ENCODE measurements around the gene TNIP2. TPM values are rescaled to one million over a fixed set of nuclear protein-coding genes. Genes with fewer than 3 reads are reported as not detected.
A peak's percentile ranks its signal among the peaks of the same experiment; 100 is the strongest.

TNIP2 gene
- total and polyA plus RNA-seq, 4 donors: 10.5 to 20.7 (median 13.5) TPM

GRCh38 chr4:2698504-2698903 is 57.6 kb downstream of the TNIP2 start:
- H3K9me3 ChIP-seq (ENCODE audit: control insufficient read depth in 4 of 4, low read length in 3 of 4): no peaks in the 10 kb centered on the region
- H3K27me3 ChIP-seq (ENCODE audit: control insufficient read depth in 4 of 4, insufficient read depth in 4 of 4, low read length in 3 of 4): no peaks in the 10 kb centered on the region
- no peak overlapping the region for H3K4me3 ChIP-seq (ENCODE audit: low read depth in 1 of 3, low read length in 3 of 3)
- no peak for DNase-seq (ENCODE audit: low spot score)
- TF ChIP-seq EGR1 (IDR thresholded peaks at IDR 0.05; ENCODE audit: low read depth in 2 of 2) (no peak), HNF4G (IDR thresholded peaks at IDR 0.05) (no peak), HNF4A (conservative IDR thresholded peaks at IDR 0.05) (no peak), JUND (IDR thresholded peaks at IDR 0.05) (no peak), RAD21 (IDR thresholded peaks at IDR 0.05) (no peak)
- peaks cover 5 to 15% (median 10%) of the 10 kb centered on the region in 4 donors for H3K4me1 ChIP-seq (ENCODE audit: control insufficient read depth in 4 of 4, insufficient read depth in 4 of 4, low read length in 3 of 4)
- WGBS: 93% methylated on average over 1 of the region's 1 CpG
- no peak overlapping the region for H3K27ac ChIP-seq (ENCODE audit: low read depth in 1 of 2, low read length in 2 of 2)
- peaks cover 9 to 66% (median 48%) of the 10 kb centered on the region in 4 donors for H3K36me3 ChIP-seq (ENCODE audit: control insufficient read depth in 4 of 4, insufficient read depth in 3 of 4, low read depth in 1 of 4, low read length in 3 of 4)
- no peak overlapping the region for H3K9ac ChIP-seq (ENCODE audit: low read depth in 1 of 2, low read length in 2 of 2)

DNA sequence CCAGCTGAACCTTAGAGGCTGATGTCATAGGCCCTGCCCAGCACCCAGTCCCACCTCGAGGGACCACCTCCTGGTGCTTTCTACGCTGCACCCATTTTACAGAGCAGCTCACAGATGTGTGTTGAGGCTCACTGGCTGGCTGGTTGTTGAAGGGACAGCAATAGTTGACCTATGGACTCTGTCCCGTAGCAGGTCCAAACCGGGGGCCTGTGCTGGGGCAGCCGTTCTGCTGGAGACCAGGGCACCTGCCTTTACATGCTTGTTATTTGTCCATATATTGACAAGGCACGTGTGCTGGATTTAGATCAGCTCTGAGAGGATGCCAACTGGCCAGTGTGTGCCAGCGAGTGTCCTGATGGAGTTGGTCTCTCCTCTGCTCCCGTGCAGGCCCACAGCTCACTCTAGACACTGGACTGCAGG is 58.1 kb downstream of the TNIP2 start:
- TF ChIP-seq GABPA (IDR thresholded peaks at IDR 0.05 in 1 of 2, conservative IDR thresholded peaks at IDR 0.05 in 1 of 2): no peak
- TF ChIP-seq, protein P1, sequence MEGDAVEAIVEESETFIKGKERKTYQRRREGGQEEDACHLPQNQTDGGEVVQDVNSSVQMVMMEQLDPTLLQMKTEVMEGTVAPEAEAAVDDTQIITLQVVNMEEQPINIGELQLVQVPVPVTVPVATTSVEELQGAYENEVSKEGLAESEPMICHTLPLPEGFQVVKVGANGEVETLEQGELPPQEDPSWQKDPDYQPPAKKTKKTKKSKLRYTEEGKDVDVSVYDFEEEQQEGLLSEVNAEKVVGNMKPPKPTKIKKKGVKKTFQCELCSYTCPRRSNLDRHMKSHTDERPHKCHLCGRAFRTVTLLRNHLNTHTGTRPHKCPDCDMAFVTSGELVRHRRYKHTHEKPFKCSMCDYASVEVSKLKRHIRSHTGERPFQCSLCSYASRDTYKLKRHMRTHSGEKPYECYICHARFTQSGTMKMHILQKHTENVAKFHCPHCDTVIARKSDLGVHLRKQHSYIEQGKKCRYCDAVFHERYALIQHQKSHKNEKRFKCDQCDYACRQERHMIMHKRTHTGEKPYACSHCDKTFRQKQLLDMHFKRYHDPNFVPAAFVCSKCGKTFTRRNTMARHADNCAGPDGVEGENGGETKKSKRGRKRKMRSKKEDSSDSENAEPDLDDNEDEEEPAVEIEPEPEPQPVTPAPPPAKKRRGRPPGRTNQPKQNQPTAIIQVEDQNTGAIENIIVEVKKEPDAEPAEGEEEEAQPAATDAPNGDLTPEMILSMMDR (IDR thresholded peaks at IDR 0.05; ENCODE audit: low read depth, low read length, missing input control): no peak
- peak; percentile 81 to 84 for TF ChIP-seq RXRA (IDR thresholded peaks at IDR 0.05)
- TF ChIP-seq RAD21 (IDR thresholded peaks at IDR 0.05): peak; percentile 23 to 54
- peak; percentile 29 for TF ChIP-seq FOXA2 (IDR thresholded peaks at IDR 0.05)
- peak; percentile 77 for TF ChIP-seq NR2F2 (IDR thresholded peaks at IDR 0.05)
- TF ChIP-seq SP1 (IDR thresholded peaks at IDR 0.05): peak; percentile 97
- peak; percentile 97 to 99 for TF ChIP-seq HNF4A (conservative IDR thresholded peaks at IDR 0.05)
- peak; percentile 97 for TF ChIP-seq HNF4G (IDR thresholded peaks at IDR 0.05)
- TF ChIP-seq YY1 (IDR thresholded peaks at IDR 0.05): peak; percentile 36
- peak; percentile 21 for TF ChIP-seq FOXA1 (IDR thresholded peaks at IDR 0.05)
- peak; percentile 29 for TF ChIP-seq TAF1 (conservative IDR thresholded peaks at IDR 0.05)
- no peak for TF ChIP-seq REST (IDR thresholded peaks at IDR 0.05)
- TF ChIP-seq, protein P2, sequence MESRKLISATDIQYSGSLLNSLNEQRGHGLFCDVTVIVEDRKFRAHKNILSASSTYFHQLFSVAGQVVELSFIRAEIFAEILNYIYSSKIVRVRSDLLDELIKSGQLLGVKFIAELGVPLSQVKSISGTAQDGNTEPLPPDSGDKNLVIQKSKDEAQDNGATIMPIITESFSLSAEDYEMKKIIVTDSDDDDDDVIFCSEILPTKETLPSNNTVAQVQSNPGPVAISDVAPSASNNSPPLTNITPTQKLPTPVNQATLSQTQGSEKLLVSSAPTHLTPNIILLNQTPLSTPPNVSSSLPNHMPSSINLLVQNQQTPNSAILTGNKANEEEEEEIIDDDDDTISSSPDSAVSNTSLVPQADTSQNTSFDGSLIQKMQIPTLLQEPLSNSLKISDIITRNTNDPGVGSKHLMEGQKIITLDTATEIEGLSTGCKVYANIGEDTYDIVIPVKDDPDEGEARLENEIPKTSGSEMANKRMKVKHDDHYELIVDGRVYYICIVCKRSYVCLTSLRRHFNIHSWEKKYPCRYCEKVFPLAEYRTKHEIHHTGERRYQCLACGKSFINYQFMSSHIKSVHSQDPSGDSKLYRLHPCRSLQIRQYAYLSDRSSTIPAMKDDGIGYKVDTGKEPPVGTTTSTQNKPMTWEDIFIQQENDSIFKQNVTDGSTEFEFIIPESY (IDR thresholded peaks at IDR 0.05): no peak
- TF ChIP-seq, protein P3, sequence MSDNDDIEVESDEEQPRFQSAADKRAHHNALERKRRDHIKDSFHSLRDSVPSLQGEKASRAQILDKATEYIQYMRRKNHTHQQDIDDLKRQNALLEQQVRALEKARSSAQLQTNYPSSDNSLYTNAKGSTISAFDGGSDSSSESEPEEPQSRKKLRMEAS (IDR thresholded peaks at IDR 0.05): peak; percentile 78
- TF ChIP-seq, protein P4, sequence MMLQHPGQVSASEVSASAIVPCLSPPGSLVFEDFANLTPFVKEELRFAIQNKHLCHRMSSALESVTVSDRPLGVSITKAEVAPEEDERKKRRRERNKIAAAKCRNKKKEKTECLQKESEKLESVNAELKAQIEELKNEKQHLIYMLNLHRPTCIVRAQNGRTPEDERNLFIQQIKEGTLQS (IDR thresholded peaks at IDR 0.05): peak; percentile 64
- TF ChIP-seq JUND (IDR thresholded peaks at IDR 0.05): peak in 1 of 2 donors; percentile 27
- TF ChIP-seq EGR1 (IDR thresholded peaks at IDR 0.05; ENCODE audit: low read depth in 2 of 2): peak in 1 of 2 donors; percentile 25
- WGBS: 47% methylated on average over 8 of the region's 8 CpGs
- H3K4me1 ChIP-seq (ENCODE audit: control insufficient read depth in 4 of 4, insufficient read depth in 4 of 4, low read length in 3 of 4): peaks cover 5 to 15% (median 10%) of the 10 kb centered on the region in 4 donors
- DNase-seq (ENCODE audit: low spot score): no peak
- no peak overlapping the region for H3K27ac ChIP-seq (ENCODE audit: low read depth in 1 of 2, low read length in 2 of 2)
- no peak overlapping the region for H3K4me3 ChIP-seq (ENCODE audit: low read depth in 1 of 3, low read length in 3 of 3)
- H3K9ac ChIP-seq (ENCODE audit: low read depth in 1 of 2, low read length in 2 of 2): no peak overlapping the region
- peaks cover 9 to 65% (median 48%) of the 10 kb centered on the region in 4 donors for H3K36me3 ChIP-seq (ENCODE audit: control insufficient read depth in 4 of 4, insufficient read depth in 3 of 4, low read depth in 1 of 4, low read length in 3 of 4)
- no peaks in the 10 kb centered on the region for H3K27me3 ChIP-seq (ENCODE audit: control insufficient read depth in 4 of 4, insufficient read depth in 4 of 4, low read length in 3 of 4)
- no peaks in the 10 kb centered on the region for H3K9me3 ChIP-seq (ENCODE audit: control insufficient read depth in 4 of 4, low read length in 3 of 4)
